Ramos (cell line): ENCODE measurements around the gene PTCH1.

Experiments
- in situ Hi-C: fragments of 300-500 bp; cut with MboI; formaldehyde crosslinking; loops from one replicate; pipeline ENCODE4 v1.14.3; 2022; ENCODE audit warnings: low sequenced_read_pairs; ENCODE audit not compliant: unreplicated experiment

The PTCH1 gene

GRCh38 chr9:95516734-95517558 is at the start of gene PTCH1:
Gene PTCH1, minus strand, starts transcription at chr9:95516971.
- in situ Hi-C loops: loop anchor here (10.0 kb wide), 1 partner anchor 202 kb away; the partner anchor contains the start of gene FANCC

DNA sequence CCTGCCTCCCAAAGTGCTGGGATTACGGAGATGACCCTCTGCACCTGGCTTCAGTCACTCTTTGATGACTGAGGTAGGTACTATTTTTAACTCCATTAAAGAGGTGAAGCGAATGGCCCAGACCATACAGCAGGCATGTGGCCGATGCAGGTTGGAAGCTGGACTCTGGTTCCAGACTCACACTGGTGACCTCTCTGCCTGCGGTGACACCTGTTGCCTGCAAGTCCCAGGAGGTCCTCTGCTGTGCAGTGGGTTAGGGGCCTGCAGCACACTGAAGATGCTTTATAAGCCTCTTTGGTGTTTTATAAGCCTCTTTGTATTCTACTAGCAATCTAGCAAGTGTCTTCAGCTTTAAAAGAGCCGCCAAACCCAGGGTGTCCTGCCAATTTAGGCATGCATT is 49.2 kb upstream of the PTCH1 start:
- in situ Hi-C loops: no loop called here

DNA sequence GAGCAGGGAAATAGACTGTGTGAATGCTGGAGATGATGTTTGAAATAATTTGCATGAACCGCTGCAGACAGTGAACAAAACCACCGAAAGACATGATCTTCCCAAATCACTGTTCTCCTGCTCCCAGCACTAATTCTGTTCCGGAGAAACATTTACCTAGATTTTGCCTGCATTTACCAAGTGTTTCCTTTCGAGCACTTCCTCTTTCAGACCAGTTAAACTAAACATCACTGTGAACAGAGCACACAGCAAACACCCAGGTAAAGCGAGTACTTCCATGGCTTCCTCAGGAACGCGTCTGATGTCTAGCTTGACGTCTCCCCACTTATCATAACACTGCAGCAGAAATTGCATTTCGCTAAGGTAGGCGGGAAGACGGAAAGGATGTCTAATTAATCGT is 45.1 kb upstream of the PTCH1 start:
- in situ Hi-C loops: no loop called here

- in situ Hi-C loops: no loop called here
Measured at GRCh38 chr9:95557142-95557541, 40.4 kb upstream of the PTCH1 start.

- in situ Hi-C loops: no loop called here
Measured at GRCh38 chr9:95556521-95556920, 39.8 kb upstream of the PTCH1 start.

- in situ Hi-C loops: no loop called here
Measured at GRCh38 chr9:95552814-95553546, 36.2 kb upstream of the PTCH1 start.

- in situ Hi-C loops: no loop called here
Measured at GRCh38 chr9:95552255-95552654, 35.5 kb upstream of the PTCH1 start.

DNA sequence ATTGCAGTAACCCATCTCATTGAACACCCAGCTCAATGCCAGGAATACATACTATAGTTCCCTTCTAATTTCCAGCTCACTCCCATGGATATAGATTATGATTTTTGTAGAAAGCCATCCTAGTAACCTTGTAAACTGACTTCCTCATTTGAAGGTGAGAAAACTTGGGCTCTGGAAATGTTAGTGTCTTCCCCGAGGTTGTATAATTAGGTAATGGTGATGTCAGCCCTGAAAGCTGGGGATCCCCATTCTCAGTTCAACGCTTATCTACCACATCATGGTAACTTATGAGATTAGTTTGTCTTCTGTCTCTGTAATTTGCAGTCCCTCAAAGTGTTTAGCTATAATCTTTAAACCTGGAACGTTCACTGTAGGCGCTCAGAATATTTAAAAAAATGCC is 34.6 kb upstream of the PTCH1 start:
- in situ Hi-C loops: no loop called here

DNA sequence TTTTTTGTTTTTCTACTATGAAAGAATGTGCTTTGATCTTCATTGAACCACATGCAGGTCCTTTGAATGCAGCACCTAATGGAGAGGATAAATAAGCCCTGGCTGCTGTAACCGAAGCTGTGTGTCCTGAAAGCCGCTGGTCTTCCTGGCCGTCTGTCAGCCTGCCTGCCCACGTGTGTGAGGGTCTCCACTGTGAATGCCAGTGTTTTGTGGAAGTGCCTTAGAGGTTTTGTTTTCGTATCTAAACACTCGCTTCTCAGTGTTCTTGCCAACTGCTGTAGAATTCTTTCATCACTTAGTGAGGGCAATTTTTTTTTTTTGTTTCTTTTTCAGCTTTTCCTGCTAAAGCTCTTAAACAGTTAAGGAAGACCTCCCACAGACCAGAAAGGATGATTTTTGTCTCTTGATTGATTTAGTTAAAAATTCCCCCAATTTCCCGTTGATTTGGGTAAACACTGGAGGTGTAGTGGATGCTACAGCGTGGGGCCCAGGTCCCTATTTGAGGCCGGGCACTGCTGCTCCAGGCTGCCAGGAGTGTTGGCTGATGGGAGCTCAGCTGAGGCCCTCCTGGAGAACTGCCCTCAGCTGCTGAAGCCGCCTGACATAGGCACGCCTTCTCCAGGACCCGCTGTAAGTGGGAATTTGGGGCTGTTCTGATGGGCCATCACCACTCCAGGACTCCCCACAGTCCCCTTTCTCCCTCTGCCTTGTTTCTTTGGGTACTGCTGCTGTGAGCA is 29.2 kb upstream of the PTCH1 start:
- in situ Hi-C loops: no loop called here

GRCh38 chr9:95533996-95534680 is 17.4 kb upstream of the PTCH1 start:
- in situ Hi-C loops: no loop called here

- in situ Hi-C loops: no loop called here
Measured at GRCh38 chr9:95529910-95530309, 13.1 kb upstream of the PTCH1 start.

- in situ Hi-C loops: no loop called here
Measured at GRCh38 chr9:95528908-95529502, 12.2 kb upstream of the PTCH1 start.

- in situ Hi-C loops: no loop called here
Measured at GRCh38 chr9:95522871-95523370, 6.2 kb upstream of the PTCH1 start.

- in situ Hi-C loops: no loop called here
Measured at GRCh38 chr9:95521699-95522098, 4.9 kb upstream of the PTCH1 start.

DNA sequence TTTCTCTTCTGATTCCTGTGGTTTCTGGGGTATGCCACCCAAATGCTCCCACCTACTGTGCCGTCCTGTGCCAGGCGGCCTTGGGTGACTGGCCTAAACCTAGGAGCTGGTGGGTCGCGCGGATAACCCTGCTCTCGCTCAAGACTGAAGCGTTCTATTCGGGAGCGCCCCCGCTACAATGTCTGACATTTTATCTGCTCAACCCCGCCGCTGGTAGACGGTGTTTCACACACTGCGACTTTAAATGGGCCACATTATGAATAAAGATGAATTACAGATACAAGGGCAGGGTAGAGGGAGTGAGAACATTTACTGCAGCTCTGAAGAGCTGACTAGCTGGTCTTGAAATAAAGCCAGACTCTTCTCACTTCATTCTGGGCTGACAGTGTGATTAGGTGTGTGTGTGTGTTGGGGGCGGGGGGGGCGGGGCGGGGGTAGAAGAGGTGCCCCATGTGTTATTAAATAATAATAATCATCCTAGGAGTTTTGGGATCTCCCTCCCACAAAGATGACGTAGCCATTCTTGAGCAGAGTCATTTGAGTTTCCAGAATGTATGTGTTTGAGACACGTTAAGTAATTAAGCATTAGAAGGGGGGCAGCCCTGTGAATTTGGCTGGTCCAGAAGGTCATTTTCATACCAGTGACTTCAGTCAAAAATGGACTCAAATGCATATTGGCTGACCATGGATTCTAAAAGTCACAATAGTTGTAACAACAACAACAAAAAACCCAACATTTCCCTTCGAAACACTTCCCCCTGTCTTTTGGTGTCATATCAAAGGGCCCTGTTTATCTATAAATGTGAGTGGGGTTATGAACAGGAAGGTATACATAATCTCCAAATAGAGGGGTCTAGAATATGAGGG is 1.0 kb upstream of the PTCH1 start:
- in situ Hi-C loops: loop anchor here (10.0 kb wide), 1 partner anchor 203 kb away; the partner anchor contains the start of gene FANCC

DNA sequence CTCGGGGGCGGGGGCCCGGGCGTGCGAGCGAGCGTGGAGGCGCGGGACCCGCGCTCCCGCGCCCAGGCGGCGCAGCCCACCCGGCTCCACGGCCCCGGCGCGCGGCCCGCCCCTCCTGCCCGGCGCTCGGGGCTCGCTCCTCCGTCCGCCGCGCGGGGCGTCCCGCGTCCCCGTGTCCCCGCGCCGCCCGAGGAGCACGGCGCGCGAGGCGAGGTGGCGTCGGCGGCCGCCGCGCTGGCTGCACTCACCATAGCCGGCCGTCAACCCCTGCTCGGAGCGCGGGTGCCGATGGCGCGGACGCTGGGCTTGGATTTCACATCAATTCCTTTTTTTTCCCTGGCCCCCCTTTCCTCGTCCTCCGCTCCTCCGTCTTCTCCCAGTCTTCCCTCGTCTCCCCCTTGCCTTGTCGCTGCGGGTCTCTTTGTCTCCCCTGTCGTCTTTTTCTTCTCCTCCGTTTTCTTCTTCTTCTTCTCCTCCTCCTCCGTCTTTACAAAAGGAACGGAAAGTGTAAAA is 494 bp downstream of the PTCH1 start:
- in situ Hi-C loops: loop anchor here (10.0 kb wide), 1 partner anchor 201 kb away; the partner anchor contains the start of gene FANCC

DNA sequence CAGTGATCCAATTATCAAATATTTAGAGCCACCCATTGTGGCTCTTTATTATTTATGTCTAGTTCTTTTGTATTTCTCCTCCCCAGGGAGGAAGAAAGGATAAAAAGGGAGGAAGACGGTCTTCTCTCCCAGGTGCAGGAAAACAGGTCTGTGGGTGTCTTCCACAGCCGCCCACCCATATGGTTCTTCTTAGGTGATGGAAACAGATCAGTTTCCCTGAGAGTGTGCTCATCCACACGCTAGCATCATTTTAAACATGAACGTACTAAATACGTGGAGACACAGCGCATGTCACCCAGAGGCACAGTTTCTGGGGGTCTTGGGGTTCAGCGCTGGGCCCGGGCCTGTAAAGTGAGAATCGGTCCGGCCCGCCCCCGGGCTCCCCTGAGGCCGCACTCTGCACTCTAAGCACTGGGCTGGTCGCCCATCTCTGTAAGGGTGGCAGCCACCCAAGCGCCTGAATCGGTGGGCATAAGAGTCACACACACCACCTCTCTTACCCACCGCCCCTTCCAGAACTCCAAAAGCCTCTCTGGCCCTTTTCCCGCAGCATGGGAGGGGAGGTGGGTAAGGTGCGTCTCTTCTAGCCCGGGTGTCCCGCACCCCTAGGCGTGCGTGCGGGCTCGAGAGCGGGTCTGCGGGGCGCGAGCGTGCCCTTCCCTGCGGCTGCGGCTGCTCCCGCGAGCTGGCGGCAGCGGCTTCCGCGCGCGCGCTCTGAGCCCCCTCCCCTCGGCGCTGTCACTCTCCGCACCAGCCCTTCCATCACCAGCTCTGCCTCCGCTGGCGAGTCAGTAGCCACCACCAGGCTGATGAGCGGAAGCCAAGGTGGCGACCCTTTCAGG is 1.3 kb downstream of the PTCH1 start:
- in situ Hi-C loops: loop anchor here (10.0 kb wide), 1 partner anchor 201 kb away; the partner anchor contains the start of gene FANCC
